ENCODE results near the gene KCNIP2.

DNA sequence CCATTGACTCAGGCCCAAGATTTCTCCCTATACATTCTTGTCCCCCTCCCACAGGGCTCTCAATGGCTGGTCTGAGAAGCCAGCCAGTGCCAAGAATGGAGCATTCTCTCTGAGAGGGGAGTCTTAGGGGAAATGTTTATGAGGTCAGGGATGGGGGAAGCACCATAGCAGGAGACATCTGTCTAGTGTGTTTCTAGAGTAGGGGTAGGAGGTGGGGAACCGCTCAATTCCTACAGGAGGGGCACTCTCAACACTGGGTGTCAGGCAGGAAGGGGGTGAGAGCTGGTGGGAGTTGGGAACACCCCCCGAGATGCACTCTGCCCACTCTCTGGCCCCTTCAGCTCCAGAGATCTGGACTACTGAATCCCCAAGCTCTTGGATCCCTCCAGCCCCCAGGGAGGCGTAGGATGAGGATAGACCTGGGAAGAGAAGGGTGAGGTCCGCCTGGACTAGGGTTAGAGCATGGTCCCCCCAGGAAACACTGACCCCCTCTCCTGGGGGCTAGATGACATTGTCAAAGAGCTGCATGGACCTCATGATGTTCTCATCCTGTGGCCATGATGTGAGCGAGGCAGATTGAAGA, 16.7 kb downstream of the KCNIP2 start:
- TF ChIP-seq POLR2AphosphoS5 (IDR thresholded peaks at IDR 0.05), result no peak
- TF ChIP-seq, protein P1, sequence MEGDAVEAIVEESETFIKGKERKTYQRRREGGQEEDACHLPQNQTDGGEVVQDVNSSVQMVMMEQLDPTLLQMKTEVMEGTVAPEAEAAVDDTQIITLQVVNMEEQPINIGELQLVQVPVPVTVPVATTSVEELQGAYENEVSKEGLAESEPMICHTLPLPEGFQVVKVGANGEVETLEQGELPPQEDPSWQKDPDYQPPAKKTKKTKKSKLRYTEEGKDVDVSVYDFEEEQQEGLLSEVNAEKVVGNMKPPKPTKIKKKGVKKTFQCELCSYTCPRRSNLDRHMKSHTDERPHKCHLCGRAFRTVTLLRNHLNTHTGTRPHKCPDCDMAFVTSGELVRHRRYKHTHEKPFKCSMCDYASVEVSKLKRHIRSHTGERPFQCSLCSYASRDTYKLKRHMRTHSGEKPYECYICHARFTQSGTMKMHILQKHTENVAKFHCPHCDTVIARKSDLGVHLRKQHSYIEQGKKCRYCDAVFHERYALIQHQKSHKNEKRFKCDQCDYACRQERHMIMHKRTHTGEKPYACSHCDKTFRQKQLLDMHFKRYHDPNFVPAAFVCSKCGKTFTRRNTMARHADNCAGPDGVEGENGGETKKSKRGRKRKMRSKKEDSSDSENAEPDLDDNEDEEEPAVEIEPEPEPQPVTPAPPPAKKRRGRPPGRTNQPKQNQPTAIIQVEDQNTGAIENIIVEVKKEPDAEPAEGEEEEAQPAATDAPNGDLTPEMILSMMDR (IDR thresholded peaks at IDR 0.05), result no peak
